Endothelial cell of umbilical vein (primary cell): Measurements from ENCODE around the gene NEMP2. TPM values are rescaled to one million over a fixed set of nuclear protein-coding genes. Genes with fewer than 3 reads are reported as not detected.

ENCODE experiments used
- BruUV-seq: library from RNA; stranded (reverse); fragments of 400-500 nt; replicated peaks from 2 replicates; lab custom pipeline; 2021; lab: Mats Ljungman, UMichigan
- CTCF ChIA-PET: fragments of 300-600, 350-600 bp; sonication (Branson Sonifier 250); formaldehyde crosslinking; loops from one replicate; lab custom pipeline; 2021; ENCODE audit warnings: antibody characterized with exemption, inconsistent platforms; lab: Charles Lee
- POLR2A ChIA-PET: fragments of 300-600, 350-600 bp; sonication (Branson Sonifier 250); formaldehyde crosslinking; loops from one replicate; lab custom pipeline; 2021; ENCODE audit warnings: antibody characterized with exemption, inconsistent platforms; lab: Charles Lee
- DNase-seq: peaks from one replicate; pipeline ENCODE4 v3.0.0-alpha.2; 2011; ENCODE audit warnings: low read depth, low spot score
- FAIRE-seq: peaks from 2 replicates; lab custom pipeline; 2011; peaks lifted over from hg19 to GRCh38; lab: Jason Lieb, UNC
- H2AFZ ChIP-seq: 2 replicates; pipeline ENCODE4 v1.6.0; 2012; ENCODE audit warnings: low read depth, low read length, control low read depth, inconsistent platforms
- H3K27ac ChIP-seq: 2 replicates; pipeline ENCODE4 v1.5.1; 2011; ENCODE audit warnings: low read depth, mild to moderate bottlenecking, control low read depth, low read length, moderate library complexity; ENCODE audit not compliant: insufficient read depth
- H3K27me3 ChIP-seq, 2 experiments: 2 replicates each; pipeline versions ENCODE4 v1.6.0 to v1.6.1; 2011; ENCODE audit warnings: low read length in 2 of 2, mixed read lengths in 1 of 2; ENCODE audit not compliant: control insufficient read depth in 2 of 2, insufficient read depth in 2 of 2
- H3K36me3 ChIP-seq, 2 experiments: 2 replicates in 1 of 2; 3 replicates in 1 of 2; pipeline ENCODE4 v1.5.1; 2011; ENCODE audit warnings: low read length in 2 of 2, mild to moderate bottlenecking in 1 of 2, moderate library complexity in 1 of 2; ENCODE audit not compliant: control insufficient read depth in 2 of 2, insufficient read depth in 2 of 2; ENCODE audit errors: extremely low read depth in 1 of 2
- H3K4me1 ChIP-seq: 3 replicates; pipeline ENCODE4 v1.5.1; 2011; ENCODE audit warnings: mild to moderate bottlenecking, low read length; ENCODE audit not compliant: control insufficient read depth, insufficient read depth; ENCODE audit errors: extremely low read depth
- H3K4me2 ChIP-seq: 2 replicates; pipeline ENCODE4 v1.6.1; 2011; ENCODE audit warnings: low read length, control low read depth, mixed read lengths; ENCODE audit not compliant: insufficient read depth
- H3K4me3 ChIP-seq, 3 experiments: fragments of 200-600 bp in 1 of 3; sonication (generic), shearing (Covaris generic) in 1 of 3; replicated peaks in 1 of 3; 2 replicates each; pipeline ENCODE4 v1.5.1; 2011 to 2016; ENCODE audit warnings: control low read depth in 3 of 3, low read length in 3 of 3, mild to moderate bottlenecking in 2 of 3, inconsistent platforms in 1 of 3, low read depth in 1 of 3, moderate library complexity in 1 of 3; ENCODE audit not compliant: insufficient read depth in 1 of 3
- H3K79me2 ChIP-seq: 2 replicates; pipeline ENCODE4 v1.6.0; 2012; ENCODE audit warnings: low read length, inconsistent platforms; ENCODE audit not compliant: control insufficient read depth, insufficient read depth
- H3K9ac ChIP-seq: replicated peaks from 2 replicates; pipeline ENCODE3; 2011; ENCODE audit warnings: low read length, control low read depth; ENCODE audit not compliant: insufficient read depth; ENCODE audit errors: extremely low read depth
- H3K9me1 ChIP-seq: replicated peaks from 3 replicates; pipeline ENCODE4 v1.6.0; 2011; ENCODE audit warnings: mild to moderate bottlenecking, low read length; ENCODE audit not compliant: control insufficient read depth, insufficient read depth; ENCODE audit errors: extremely low read depth
- H3K9me3 ChIP-seq: replicated peaks from 2 replicates; pipeline ENCODE4 v1.5.1; 2012; ENCODE audit warnings: low read length, inconsistent platforms; ENCODE audit not compliant: control insufficient read depth, insufficient read depth
- H4K20me1 ChIP-seq: replicated peaks from 2 replicates; pipeline ENCODE3; 2011; ENCODE audit warnings: mild to moderate bottlenecking, low read length; ENCODE audit not compliant: control insufficient read depth, insufficient read depth; ENCODE audit errors: extremely low read depth
- CTCF ChIP-seq, 2 donors: IDR thresholded peaks; 1 replicate in 1 of 2; 2 replicates in 1 of 2; pipeline ENCODE4 v1.5.1; 2011; ENCODE audit warnings: low read length in 2 of 2, mild to moderate bottlenecking in 2 of 2, moderate library complexity in 2 of 2, control low read depth in 1 of 2, inconsistent platforms in 1 of 2, low read depth in 1 of 2; ENCODE audit not compliant: insufficient read depth in 1 of 2; ENCODE audit errors: extremely low read depth in 1 of 2
- EZH2 ChIP-seq: IDR thresholded peaks from 2 replicates; pipeline ENCODE4 v1.6.1; 2012; ENCODE audit warnings: borderline replicate concordance, low read depth, mild to moderate bottlenecking, moderate library complexity, low read length, inconsistent platforms; ENCODE audit not compliant: severe bottlenecking
- FOS ChIP-seq: IDR thresholded peaks from 2 replicates; pipeline ENCODE4 v1.6.1; 2011; ENCODE audit warnings: mild to moderate bottlenecking, low read length, moderate library complexity, borderline replicate concordance; ENCODE audit not compliant: insufficient read depth
- GATA2 ChIP-seq: IDR thresholded peaks from 2 replicates; pipeline ENCODE4 v1.7.0; 2011; ENCODE audit warnings: low read depth, mild to moderate bottlenecking, moderate library complexity, mixed read lengths, low read length; ENCODE audit not compliant: insufficient read length, insufficient read depth
- JUN ChIP-seq: IDR thresholded peaks from 2 replicates; pipeline ENCODE4 v1.6.1; 2011; ENCODE audit warnings: borderline replicate concordance, low read depth; ENCODE audit not compliant: insufficient read length, insufficient read depth
- MAX ChIP-seq: IDR thresholded peaks from 2 replicates; pipeline ENCODE4 v1.6.1; 2011; ENCODE audit not compliant: insufficient read depth, insufficient read length
- MYC ChIP-seq: IDR thresholded peaks from one replicate; pipeline ENCODE4 v1.6.1; 2011; ENCODE audit warnings: mild to moderate bottlenecking, low read depth, low read length
- POLR2A ChIP-seq: IDR thresholded peaks from 2 replicates; pipeline ENCODE4 v1.6.1; 2012; ENCODE audit warnings: low read depth, mild to moderate bottlenecking, control low read depth, low read length
- dilution Hi-C: fragments of 300-500 bp; cut with MboI; formaldehyde crosslinking; loops from one replicate; pipeline ENCODE4 v1.15.0; 2019; ENCODE audit warnings: low sequenced_read_pairs; ENCODE audit not compliant: extremely low pct_ligation_motif_present
- intact Hi-C: fragments of 100-400 bp; cut with micrococcal nuclease; formaldehyde crosslinking; loops from one replicate; pipeline ENCODE4 v1.10.0; 2022
- polyA plus RNA-seq, 4 experiments: library from polyadenylated mRNA; depleted of rRNA in 3 of 4; stranded (reverse) in 3 of 4; unstranded in 1 of 4; fragments of >200 nt; gene quantifications; 2 replicates each; pipeline versions ENCODE4 v1.2.1 to v1.2.3, GENCODE V29; 2011 to 2012; ENCODE audit warnings: missing spikeins in 1 of 4
- total RNA-seq: library from RNA; stranded (reverse); gene quantifications from 2 replicates; pipeline ENCODE4 v1.2.3, GENCODE V29; 2021

NEMP2 gene
- total and polyA plus RNA-seq, 2 donors (not counting 3 experiments of a cell fraction or from before 2014, with no cell fraction given), result 3.1 to 8.4 TPM

- Histone ChIP-seq H3K9me1 (no peaks in the 10 kb centered on the region), H2AFZ (no peak overlapping the region), H3K79me2 (no peaks in the 10 kb centered on the region), H3K4me1 (peaks cover 2% of the 10 kb centered on the region), H3K9me3 (peaks cover 2% of the 10 kb centered on the region), H3K4me3 (no peak overlapping the region), H3K36me3 (no peaks in the 10 kb centered on the region), H3K27ac (no peak overlapping the region), H4K20me1 (no peaks in the 10 kb centered on the region), H3K9ac (no peak overlapping the region), H3K27me3 (no peaks in the 10 kb centered on the region), H3K4me2 (no peak overlapping the region)
- DNase-seq (no peak), FAIRE-seq (no peak)
- intact Hi-C loops (no loop called here), dilution Hi-C loops (no loop called here)
- CTCF ChIA-PET, result no interaction called here
- no TSS peak for BruUV-seq
- POLR2A ChIA-PET, result no interaction called here
- no peak for TF ChIP-seq POLR2A
- TF ChIP-seq JUN, result no peak
- no peak for TF ChIP-seq EZH2
- no peak for TF ChIP-seq CTCF (IDR thresholded peaks at IDR 0.05; ENCODE audit: extremely low read depth in 1 of 2, insufficient read depth in 1 of 2, low read depth in 1 of 2, low read length in 2 of 2)
- no peak for TF ChIP-seq MYC
Observed at GRCh38 chr2:190540048-190540447, 5.5 kb upstream of the NEMP2 start.

GRCh38 chr2:190538201-190538600 is 3.7 kb upstream of the NEMP2 start:
- POLR2A ChIA-PET, result no interaction called here
- Histone ChIP-seq H3K79me2 (no peaks in the 10 kb centered on the region), H3K4me2 (no peak overlapping the region), H3K27me3 (no peaks in the 10 kb centered on the region), H3K9me1 (no peaks in the 10 kb centered on the region), H4K20me1 (no peaks in the 10 kb centered on the region), H3K9me3 (peaks cover 2% of the 10 kb centered on the region), H2AFZ (no peak overlapping the region), H3K4me3 (no peak overlapping the region), H3K4me1 (peaks cover 5% of the 10 kb centered on the region), H3K27ac (no peak overlapping the region), H3K9ac (no peak overlapping the region), H3K36me3 (no peaks in the 10 kb centered on the region)
- intact Hi-C loops (no loop called here), dilution Hi-C loops (no loop called here)
- no TSS peak for BruUV-seq
- DNase-seq, result no peak
- FAIRE-seq, result no peak
- CTCF ChIA-PET, result interaction anchor here (1.2 kb wide), 1 partner anchor 24 kb away, joined by 3 read pairs; no protein-coding TSS in a partner anchor
- no peak for TF ChIP-seq JUN
- no peak for TF ChIP-seq EZH2
- TF ChIP-seq GATA2, result no peak
- no peak for TF ChIP-seq MYC
- TF ChIP-seq FOS, result no peak
- no peak for TF ChIP-seq MAX
